ENCODE data around the gene OR5K4.

The OR5K4 gene

DNA sequence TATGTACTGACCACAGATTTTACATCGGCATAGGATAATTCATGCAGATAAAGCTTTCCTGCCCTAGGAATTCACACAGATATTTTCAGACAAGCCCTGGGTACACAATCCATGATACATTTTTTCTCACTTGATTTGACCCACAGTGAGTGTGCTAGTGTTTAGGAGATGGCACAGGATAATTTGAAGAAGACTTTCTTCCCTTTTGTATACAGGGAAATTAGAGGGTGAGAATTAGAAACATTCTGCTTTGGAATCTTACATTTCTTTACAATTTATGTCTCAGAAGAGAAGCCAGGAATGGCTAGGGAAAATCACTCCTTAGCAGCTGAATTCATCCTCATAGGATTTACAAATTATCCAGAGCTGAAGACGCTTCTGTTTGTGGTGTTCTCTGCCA, at the start of gene OR5K4:
OR5K4 (plus strand) TSS at position 301 of the 400 bp plus-strand sequence; CDS start at position 301, 0 bp downstream.
- no peak for DNase-seq

DNA sequence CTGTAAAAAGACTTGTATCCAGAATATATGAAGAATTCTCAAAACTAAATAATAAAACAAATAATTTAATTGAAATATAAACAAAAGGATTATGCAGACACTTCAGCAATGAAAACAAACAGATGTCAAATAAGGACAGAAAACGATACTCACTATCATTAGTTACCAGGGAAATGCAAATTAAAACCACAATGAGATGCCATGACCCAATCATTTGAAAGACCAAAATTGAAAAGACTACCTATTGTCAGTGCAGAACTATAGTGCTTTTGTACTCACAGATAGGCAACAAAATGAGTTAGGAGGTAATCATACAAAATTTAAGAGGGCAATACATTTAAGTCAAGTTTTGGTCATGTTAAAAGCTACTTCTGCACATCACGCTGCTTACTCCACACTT, 31.6 kb upstream of the OR5K4 start:
- DNase-seq = no peak

GRCh38 chr3:98322686-98323085, 31.0 kb upstream of the OR5K4 start:
- no peak for DNase-seq

DNA sequence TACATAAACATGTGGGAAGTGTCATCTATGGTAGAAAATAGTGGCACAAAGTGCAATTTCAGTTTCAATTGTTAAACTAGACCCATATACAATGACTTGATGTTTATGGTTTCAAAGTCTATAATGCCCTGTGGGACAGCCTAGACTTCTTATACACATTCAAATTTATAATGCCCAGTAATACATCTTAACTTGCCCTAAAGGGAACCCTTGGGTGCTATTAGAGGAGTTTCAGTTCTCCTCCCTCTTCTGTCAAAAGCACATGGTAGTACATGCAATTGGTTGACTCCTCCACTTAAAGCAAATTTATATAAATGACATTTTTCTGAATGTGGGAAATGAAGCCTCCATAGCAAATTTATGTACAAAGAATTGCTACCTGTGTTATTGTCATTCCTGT, 30.2 kb upstream of the OR5K4 start:
- DNase-seq = no peak

GRCh38 chr3:98325055-98325454, 28.6 kb upstream of the OR5K4 start:
- no peak for DNase-seq

DNA sequence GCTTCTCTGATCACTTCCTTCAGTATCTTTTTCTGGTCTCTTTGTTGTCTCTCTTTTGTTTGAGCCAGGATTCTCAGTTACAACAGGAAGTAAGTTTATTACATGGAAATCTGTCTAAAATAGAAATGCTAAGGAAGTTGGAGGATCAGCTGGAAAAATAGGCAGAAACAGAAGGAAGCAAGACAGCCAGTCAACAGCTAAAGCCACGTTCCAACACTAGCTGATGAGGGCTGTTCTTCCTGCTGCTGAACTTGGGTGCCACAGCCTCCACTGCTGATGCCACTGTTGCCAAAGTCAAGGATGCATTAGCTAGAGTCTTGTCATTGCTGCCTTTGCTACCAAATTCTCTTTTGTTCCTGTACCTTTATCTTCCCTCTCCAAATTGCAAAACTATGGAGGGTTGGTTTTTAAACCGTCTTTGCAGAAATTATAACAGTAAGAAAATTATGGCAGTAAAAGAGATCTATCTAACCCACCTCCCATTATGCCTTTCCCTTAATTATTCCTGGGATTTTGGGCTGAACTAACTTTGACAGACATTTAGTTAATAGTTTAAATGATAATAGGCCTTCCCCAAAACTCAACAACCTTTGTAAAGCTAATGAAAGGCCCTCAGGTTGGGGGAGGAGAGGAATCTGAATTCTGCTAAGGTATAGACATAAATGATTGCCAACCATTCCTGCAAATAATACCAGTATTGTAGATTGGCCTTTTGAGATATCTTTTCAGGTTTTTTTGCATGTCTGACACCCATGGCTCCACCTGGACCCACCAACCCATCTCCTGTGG, 27.4 kb upstream of the OR5K4 start:
- DNase-seq = no peak

DNA sequence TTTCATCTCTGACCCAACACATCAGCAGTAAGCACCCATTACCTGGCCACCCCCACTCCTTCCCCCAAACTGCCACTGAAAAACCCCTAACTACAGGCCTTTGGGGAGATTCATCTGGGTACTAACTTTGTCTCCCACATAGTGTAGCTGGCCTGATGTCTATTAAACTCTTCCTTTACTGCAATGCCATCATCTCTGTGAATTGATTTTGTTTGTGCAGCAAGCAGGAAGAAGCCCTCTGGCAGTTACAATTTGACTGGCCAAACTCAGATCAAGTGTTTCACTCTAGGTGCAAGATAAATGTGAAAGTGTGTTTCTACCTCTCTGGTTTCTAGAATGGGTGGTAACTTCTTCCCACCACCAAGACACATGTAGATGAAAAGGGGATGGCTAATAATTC, 26.7 kb upstream of the OR5K4 start:
- no peak for DNase-seq

GRCh38 chr3:98328933-98329332, 24.7 kb upstream of the OR5K4 start:
- no peak for DNase-seq

GRCh38 chr3:98329392-98330124, 24.1 kb upstream of the OR5K4 start:
- DNase-seq = peak; percentile 26

GRCh38 chr3:98331329-98331728, 22.3 kb upstream of the OR5K4 start:
- no peak for DNase-seq

DNA sequence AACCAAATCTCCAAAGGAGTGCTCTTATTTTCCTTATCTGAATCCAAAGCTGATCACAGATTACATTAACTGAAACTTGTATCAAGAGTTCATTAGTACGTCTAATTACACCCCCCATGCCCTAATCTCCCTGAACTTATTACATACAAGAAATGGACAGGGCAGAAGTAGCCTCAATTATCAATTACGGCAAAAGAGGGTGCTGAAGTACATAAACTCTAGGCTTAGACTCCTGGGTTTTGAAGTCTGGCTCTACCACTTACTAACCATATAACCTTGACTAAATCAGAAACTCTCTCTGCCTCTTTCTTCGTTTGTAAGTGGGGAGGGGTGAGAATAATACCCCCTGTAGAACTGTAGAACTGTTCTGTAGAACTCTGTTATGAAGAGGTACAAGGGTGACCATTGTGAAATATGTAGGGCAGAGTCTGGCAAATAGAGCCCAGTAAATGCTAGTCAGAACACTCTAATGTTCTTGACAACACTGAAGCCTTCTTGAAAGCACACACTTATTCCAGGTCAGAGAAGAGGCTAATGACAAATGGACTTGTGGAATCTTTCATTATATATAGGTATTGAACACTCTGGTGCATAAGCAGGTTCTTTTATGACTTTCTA, 19.6 kb upstream of the OR5K4 start:
- DNase-seq = no peak

GRCh38 chr3:98339031-98339430, 14.6 kb upstream of the OR5K4 start:
- DNase-seq = no peak

GRCh38 chr3:98341758-98342157, 11.9 kb upstream of the OR5K4 start:
- no peak for DNase-seq

- no peak for DNase-seq
These were observed 9.8 kb upstream of the OR5K4 start for GRCh38 chr3:98343647-98344507.

- DNase-seq = no peak
These were observed 3.6 kb upstream of the OR5K4 start for GRCh38 chr3:98350082-98350481.

GRCh38 chr3:98359250-98359649, 5.6 kb downstream of the OR5K4 start:
- no peak for DNase-seq

- peak; percentile 3 for DNase-seq
These were observed 6.5 kb downstream of the OR5K4 start for GRCh38 chr3:98359993-98360675.

GRCh38 chr3:98360681-98361080, 7.0 kb downstream of the OR5K4 start:
- no peak for DNase-seq

GRCh38 chr3:98361289-98361688, 7.6 kb downstream of the OR5K4 start:
- DNase-seq = no peak

- no peak for DNase-seq
These were observed 14.0 kb downstream of the OR5K4 start for GRCh38 chr3:98367464-98368246.

GRCh38 chr3:98371186-98371585, 17.5 kb downstream of the OR5K4 start:
- DNase-seq = no peak

DNA sequence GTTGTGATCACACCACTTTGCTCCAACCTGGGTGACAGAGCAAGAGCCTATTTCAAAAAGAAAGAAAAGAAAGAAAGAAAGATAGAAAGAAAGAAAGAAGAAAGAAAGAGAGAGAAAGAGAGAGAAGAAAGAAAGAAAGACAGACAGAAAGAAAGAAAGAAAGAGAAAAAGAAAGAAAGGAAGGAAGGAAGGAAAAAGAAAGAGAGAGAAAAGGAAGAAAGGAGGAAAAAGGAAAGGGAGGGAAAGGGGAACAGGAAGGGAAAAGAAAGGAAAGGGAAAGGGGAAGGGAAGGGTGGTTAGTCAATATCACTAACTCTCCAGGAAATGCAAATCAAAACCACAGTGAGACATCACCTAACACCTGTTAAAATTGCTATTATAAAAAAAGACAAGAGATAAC, 18.2 kb downstream of the OR5K4 start:
- DNase-seq = no peak
